ENCODE data around the gene CTAG1B.
"Not testable (repeated sequence)": the region's sequence is repeated elsewhere in the genome, so short reads cannot be mapped to it uniquely, and the experiment has no call there.

CTAG1B gene

DNA sequence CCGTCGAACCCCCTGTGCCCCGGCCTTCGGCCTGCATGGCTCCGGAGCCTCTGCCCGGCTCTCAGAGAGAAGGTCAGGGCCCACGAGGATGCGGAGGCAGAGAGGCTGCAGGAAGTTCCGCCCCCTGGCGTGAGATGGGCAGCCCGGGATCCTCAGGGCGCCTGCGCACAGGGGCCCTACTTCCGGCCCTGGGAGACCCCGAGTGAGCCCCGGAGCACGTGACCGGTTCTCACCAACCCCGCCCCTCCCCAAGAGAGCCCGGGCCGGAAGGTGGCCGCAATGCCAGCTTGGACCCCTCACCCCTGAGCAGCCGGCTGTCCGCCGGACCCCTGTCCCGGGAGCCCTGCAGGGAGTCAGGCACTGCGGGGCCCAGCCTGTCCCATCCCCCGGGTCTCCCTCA lies at the start of gene CTAG1B:
TSS of gene CTAG1B (minus strand) at position 101 of the 400 bp plus-strand sequence. CDS start at position 37, 64 bp downstream.
- DNase-seq: not testable (repeated sequence)

DNA sequence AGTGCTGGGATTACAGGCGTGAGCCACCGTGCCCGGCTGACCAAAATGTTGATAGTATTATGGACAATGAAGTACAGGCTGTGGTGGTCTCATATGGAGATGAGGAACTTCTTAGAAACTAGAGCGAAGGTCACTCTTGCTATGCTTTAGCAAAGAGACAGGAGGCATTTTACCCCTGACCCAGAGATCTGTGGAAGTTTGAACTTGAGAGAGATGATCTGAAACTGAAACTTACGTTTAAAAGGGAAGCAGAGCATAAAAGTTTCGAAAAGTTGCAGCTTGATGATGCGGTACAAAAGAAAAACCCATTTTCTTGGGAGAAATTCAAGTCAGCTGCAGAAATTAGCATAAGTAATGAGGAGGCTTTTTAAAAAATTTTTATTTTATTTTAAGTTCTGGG lies 42.8 kb upstream of the CTAG1B start:
- DNase-seq: no peak

DNA sequence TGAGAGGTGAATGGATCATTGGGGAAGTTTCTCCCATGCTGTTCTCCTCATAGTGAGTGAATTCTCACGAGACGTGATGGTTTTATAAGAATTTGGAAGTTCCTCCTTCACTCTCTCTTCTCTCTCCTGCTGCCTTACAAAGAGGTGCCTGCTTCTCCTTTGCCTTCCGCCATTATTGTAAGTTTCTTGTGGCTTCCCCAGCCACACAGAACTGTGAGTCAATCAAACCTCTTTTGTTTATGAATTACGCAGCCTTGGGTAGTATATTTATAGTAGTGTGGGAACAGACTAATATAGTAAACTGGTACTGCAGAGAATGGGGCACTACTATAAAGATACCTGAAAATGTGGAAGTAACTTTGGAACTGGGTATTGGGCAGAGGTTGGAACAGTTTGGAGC lies 42.1 kb upstream of the CTAG1B start:
- no peak for DNase-seq

DNA sequence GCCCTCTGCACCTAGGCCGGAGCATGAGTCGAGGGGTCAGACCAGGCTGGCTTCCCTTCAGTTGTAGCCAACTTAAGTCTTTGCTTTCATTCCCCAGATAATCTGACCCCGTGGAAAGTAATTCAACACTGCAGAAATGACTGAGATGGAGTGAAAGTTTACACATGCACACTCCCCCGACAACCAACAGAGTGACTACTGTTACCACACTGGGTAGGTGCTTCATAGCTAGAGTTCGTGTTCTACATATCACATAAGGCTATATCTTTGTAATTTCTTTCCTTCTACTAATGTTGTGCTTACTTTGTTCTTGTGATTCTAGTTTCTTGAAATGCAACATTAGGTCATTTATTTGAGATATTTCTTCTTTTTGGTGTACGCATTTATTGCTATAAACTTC lies 41.5 kb upstream of the CTAG1B start:
- DNase-seq: no peak

DNA sequence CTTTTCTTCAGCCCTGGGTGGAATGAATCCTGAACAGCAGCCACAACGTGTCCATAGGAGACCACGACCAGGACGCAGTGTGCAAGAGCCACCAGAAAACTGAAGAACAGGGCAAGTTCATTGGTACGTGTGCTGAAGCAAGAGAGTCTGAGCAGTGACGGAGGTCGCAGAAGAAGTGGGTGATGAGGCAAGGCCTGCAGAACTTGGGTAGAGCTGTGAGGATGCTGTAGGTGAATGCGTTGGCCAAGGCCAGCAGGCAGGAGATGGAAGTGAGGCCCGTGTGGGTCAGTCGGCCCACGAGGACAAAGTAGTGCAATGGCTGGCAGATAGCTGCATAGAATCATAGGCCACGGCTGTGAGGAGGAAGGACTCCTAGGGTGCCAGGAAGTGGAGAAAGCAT lies 39.9 kb upstream of the CTAG1B start:
- DNase-seq: no peak

DNA sequence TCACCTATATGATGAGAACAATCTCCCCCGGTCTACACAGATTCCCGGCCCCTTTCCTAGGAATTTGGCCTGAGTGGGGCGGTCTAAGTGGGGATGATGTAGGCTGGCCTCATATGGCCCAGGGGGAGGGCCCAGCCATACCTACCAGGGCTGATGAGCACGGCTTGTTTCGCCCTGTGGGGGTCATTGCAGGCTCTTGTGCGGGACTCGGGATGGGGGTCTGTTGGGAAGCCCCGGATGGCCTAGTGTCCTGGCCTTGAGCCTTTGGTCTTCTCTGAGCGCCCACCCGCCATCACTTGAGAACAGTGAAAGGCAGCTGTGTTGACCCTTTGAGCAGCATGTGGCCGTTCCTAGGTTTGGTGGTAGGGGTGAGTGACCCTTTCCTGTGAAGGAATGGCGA lies 39.1 kb upstream of the CTAG1B start:
- no peak for DNase-seq

DNA sequence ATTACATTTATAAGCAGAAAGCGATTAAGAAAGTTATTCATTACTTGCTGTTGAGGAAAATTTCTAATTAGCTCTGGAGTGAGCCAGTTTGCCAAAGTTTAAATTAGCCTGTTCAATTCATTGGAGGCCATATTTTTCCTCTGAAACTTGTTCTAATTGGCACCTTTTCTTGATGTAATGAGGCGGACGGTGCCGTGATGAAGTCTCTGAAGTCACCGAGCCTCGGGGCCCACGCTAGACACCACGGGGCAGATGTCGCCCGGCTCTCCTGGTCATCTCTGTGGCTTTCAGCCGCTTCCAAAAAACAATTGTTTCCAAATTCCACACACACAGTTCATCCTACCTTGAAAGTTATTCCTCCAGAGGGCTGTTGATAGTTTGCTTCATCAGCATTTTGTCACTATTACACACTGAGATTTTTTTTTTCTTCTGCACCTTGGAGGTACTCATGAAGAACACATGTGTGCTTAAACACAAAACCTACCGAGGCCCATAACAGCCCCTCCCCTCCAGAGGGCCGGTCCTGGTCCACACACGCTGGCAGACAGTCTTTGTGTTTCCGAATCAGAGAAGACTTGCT lies 38.2 kb upstream of the CTAG1B start:
- no peak for DNase-seq

DNA sequence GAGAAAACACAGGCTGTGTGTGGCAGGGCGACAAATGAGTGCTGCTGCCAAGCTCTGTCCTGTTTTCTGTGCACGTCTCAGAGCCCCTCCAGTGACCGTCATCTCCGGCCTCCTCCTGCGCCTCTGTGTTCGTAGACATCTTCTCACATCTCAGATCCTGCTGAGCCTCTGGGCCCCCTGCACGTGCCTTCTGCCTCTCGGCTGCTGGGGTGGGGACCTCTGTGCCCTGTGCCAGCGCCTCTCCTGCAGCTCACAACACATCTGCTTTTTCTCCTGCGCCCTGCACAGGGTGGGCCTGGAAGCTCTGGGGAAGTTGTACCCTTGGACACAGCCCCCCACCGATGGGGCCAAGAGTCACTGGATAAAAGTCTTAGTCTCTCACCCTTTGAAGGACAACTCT lies 36.7 kb upstream of the CTAG1B start:
- DNase-seq: no peak

DNA sequence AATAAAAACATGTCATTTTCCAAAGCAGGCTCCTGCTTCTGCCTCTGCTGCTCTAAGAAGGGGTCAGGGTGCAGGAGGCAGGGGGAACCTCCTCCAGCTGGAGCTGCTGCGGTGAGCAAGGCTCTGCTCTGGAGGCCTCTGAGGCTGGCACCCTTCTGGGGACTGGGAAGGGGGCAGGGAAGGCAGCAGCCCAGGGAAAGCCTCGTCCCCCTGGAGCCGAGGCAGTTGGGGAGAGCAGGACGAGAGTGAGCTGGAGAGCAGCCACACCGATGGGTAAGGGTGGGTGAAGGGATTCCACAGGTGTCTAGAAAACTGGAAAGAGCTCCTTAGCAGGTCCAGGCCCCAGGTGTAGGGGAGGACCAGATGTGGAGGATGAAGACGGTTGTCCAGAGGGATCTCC lies 36.3 kb upstream of the CTAG1B start:
- DNase-seq: no peak

DNA sequence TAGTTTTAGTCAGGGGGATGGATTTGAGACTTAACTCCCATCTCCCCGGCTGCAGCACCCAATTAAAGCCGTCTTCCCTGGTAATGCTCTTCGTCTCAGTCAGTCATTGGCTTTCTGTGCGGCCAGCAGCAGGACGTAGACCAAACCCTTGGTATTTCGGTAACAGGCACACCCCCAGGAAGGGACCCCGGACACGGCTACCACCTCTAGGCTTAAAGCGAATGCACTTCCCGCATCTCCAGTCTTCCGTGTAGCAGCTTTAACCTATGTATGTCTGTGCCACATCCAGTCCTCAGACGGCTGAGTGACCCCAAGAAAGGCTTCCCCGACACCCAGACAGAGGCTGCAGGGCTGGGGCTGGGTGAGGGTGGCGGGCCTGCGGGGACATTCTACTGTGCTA lies 35.8 kb upstream of the CTAG1B start:
- DNase-seq: no peak

DNA sequence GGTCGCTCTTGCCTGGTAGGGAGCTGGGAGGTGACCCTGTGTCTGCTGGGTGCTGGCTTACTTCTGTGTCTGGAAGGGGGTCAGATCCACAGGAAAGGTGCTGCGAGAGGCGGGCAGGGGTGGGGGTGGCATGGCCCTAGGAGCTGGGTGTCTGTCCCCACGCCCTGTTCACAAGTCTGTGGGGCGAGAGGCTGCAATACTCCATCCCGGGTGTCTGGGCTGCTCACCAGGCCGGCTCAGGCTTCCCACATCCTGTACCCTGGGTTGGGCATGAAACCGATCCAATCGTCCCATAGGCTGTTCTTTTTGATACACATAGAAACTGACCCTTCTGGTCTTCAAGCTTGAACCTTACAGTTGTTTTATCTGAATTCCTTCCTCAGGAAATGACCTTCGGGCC lies 35.3 kb upstream of the CTAG1B start:
- DNase-seq: no peak

DNA sequence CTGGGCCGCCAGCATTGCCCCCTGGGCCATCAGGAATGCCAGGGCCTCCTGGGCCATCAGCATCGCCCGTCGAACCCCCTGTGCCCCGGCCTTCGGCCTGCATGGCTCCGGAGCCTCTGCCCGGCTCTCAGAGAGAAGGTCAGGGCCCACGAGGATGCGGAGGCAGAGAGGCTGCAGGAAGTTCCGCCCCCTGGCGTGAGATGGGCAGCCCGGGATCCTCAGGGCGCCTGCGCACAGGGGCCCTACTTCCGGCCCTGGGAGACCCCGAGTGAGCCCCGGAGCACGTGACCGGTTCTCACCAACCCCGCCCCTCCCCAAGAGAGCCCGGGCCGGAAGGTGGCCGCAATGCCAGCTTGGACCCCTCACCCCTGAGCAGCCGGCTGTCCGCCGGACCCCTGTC lies 34.3 kb upstream of the CTAG1B start, which contains the start of gene CTAG2:
TSS of gene CTAG2 (minus strand) at position 167 of the 400 bp plus-strand sequence. CDS start at position 103, 64 bp downstream.
- not testable (repeated sequence) for DNase-seq

DNA sequence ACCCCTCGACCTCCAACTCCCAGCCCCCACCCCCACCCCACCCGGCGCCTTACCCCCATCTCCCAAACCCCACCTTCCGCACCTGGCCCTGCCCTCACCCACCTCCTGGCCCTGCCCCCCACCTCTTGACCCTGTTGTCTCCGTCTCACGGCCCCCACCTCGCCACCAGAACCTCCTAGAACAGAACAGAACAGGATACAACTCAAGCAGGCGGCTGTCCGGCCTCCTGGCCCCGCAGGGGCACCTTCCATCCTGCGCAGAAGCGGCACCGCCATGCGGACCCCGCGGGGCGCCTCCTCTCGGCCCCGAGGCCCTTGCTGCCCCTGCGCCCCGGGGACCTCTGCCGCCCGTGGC lies 33.9 kb upstream of the CTAG1B start:
- no peak for DNase-seq

DNA sequence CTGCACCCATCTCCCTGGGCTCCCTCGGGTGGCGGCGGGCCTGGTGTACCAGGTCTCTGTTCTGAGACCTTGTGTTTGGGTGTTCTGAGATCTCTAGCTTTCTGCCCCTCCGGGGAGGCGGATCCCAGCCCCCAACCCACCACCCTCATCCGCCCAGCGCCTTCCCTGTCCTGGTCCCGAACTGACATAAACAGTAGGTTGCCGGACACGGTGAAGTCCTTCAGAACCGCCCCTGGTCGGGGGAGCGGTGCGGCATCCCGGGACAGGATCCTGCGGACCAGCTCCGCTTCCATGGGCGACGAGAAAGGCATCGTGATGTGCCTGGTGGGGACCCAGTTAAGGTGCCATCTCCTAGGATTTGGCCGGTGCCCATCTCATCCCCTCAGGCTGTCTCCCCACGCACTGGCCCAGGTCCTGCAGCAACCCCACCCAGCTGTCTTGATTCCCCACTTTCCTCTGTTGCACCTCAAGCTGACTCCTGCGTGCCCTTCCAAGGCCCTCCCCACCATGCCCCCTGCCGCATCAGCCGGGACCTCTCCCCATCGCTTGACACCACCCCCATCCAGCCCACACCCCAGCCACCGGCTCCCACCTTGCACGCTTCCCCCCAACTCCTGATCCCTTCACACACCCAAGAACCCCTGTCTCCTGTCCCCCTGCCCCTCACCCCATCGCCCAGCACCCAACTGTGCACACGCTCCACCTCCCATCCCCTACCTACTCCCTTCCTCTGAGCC lies 33.4 kb upstream of the CTAG1B start:
- DNase-seq: no peak

DNA sequence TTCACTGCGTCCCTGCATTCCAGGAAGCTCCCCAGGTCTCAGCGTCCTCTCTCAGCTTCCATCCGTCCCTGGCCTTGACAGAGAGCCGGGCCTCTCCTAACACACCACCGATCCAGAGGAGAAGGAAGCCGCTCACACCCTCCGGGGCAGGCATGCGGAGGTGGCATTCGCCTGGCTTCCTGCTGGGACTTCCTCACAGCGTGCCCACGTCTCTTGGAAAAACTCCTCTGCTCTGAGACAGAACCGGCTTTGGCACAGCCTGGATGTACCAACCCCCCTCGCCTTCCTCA lies 31.1 kb upstream of the CTAG1B start:
- no peak for DNase-seq

DNA sequence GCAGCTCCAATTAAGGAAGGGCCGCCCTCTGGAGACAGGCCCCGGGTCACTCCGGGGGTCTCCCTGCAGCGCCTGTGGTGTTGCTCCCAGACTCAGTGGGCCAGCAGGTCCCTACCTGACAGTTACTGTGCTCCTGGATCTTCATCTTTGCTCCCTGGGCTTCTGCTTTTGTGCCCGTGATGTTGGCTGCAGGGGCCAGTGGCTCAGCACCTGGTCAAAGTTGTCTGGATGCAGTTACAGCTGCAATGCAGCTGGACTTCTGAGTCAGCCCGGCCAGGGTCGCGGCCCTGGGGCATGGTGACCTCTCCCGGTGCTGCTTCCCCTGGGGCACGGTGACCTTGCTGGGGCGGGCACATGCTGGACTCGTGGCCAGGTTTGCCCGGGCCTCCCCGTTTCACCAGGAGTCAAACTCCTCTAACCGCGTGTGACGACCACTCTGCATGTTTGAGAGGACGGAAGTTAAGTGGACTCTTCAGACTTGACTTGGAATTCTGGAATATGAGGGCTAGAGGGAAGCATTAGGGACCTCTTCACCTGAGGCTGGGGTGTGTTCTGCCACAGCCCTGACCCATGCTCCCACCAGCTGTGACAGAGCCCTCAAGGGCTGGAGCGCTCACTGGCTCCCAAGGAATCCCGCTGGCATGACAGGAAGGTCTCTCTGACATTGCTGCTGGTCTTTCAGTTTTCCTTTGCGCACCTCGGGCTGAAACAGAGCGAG lies 30.6 kb upstream of the CTAG1B start:
- no peak for DNase-seq

DNA sequence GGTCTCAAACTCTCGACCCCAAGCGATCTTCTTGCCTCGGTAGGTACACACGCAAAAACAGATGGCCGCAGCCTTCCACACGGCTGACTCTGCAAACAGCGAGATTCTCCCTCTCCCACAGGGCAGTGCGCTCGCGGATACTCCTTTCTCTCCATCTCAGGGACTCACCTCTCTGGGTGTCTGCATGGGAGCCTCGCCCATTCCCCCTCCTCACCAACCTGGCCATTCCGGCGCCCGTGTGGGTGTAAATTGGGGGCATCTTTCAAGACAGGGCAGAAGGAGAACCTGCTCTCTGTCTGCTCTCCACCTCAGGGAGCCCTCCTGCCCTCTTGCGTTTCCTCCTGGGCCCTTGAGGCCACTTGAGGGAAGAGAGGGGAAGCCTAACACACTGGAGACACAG lies 29.8 kb upstream of the CTAG1B start:
- DNase-seq: no peak

DNA sequence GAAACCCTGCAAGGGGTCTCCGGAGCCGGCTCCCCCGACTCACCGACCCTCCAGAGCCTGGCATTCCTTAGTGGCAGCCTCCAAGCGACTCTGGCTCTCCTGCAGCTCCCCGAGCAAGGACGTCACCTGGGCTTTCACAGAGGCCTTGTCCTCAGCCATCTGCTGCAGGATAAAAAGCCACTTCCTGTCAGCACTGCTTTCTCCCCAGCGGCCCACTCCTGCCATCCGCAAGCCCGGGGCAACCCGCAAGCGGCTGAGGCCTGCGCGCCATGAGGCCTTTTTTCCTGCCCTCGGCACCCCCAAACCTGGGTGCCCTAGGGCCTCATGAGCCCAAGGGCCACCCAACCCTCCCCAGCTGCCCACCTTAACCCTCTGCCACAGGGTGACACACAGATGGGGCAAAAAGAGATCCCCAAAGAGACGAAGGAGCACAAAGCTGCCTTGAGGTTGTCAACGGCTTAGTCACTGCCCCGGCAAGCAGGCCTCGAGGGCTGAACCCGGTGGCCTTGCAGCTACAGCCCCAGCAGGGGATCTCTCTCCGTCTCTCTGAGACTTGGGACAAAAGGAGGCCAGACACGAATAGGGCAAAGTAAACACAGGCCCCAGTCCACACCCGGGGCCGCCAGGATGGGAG lies 26.8 kb upstream of the CTAG1B start:
- not testable (repeated sequence) for DNase-seq

DNA sequence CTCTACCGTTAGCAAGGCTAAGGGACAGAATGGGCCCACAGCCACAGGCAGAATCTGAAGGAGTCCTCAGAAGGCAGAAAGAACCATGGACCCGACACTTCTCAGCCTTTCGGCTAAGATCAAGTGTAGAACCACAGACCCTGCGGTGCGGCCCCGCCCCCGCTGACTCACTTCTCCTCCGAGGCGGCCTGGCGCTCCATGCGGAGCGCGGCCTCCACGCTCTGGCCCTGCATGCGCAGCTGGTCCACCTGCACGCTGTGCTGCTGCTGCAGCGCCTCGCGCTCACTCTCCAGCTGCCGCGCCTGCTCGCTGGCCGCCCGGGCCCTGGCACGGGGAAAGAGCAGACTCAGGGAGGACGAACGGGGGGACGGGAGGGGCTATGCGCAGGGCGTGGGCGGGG lies 24.6 kb upstream of the CTAG1B start:
- not testable (repeated sequence) for DNase-seq

DNA sequence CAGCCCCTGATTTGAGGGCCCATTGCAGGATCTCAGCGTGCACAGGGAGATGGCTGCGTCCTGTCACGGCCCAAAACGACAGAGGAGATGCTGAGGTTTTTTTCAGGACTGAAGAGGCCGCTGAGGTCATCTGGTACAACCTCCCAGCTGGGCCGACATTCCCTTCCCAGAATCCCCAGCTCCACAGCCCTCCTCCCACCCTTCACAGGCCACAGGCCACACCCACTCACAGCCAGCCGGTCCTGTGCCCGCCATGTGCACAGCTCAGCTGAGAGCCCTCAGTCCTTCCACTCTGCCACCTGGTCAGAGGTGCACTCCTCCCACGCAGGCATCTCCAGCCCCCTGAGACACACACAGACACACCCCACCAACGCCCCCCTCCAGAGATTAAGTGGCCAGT lies 22.7 kb upstream of the CTAG1B start:
- not testable (repeated sequence) for DNase-seq

DNA sequence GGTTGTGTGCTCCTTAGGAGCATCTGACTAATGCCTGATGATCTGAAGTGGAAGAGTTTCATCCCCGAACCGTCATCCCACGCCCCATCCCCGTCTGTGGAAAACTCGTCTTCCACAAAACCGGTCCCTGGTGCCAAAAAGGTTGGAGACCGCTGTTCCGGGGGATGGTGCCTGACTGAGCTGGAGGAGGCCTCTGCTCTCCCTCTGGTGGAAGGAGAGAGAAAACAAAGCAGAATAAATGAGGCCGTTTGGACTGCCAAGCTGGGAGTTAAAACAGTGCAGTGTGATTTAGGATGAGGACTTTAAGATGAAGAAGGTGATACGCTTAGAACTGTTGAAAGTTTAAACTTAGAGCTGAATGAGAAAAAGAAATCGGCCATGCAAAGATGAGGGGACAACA lies 14.6 kb upstream of the CTAG1B start:
- not testable (repeated sequence) for DNase-seq

DNA sequence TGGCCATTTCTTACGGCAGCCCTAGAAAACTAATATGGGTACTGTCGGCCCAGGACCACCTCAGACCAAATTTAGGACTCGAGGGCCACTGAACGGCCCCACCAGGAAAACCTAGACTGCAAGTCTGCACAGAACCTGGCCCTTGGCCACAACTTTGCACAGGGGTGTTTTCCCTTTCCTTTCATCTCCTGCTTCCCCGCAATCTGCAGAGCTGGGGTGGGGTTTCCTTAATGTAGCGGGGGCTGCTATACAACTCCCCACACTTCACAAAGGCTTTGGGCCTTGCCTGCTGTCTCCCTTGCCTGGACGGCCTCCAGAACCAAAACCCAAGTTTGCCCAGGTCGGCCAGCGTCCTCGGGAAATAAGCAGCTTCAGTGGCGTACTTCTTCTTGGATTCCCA lies 11.9 kb upstream of the CTAG1B start:
- DNase-seq: not testable (repeated sequence)

DNA sequence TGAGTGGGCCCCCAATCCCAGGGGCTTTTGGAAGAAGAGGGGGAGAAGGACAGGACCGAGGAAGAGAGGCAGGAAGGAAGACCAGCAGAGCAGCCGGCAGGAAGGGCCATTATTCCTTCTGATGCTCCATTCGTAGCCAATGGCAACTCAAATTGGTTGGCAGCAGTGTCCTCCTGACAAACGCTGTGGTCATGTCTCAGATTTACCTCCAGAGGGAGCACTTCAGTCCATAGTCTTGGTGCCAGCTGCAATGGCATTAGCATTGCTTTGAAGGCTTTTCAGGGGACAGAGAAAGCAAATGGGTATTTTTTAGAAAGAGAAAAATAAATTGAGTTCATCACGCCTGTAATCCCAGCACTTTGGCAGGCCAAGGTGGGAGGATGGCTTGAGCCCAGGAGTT lies 9.9 kb upstream of the CTAG1B start:
- not testable (repeated sequence) for DNase-seq
